Stomach smooth muscle (tissue), 2 donors: Measurements from ENCODE around the gene CYP24A1.

Experiments used
- H3K27ac ChIP-seq: one replicate; pipeline ENCODE4 v1.7.0; 2013; ENCODE audit warnings: mild to moderate bottlenecking, low read length, inconsistent platforms
- H3K27me3 ChIP-seq, 2 donors: one replicate each; pipeline ENCODE4 v1.7.0; 2013; ENCODE audit warnings: low read length in 2 of 2; ENCODE audit not compliant: insufficient read depth in 2 of 2, control insufficient read depth in 1 of 2
- H3K36me3 ChIP-seq, 2 donors: one replicate each; pipeline ENCODE4 v1.7.0; 2013; ENCODE audit warnings: low read length in 2 of 2; ENCODE audit not compliant: control insufficient read depth in 2 of 2, insufficient read depth in 2 of 2
- H3K4me1 ChIP-seq: one replicate; pipeline ENCODE4 v1.7.0; 2013; ENCODE audit warnings: low read length; ENCODE audit not compliant: control insufficient read depth, insufficient read depth
- H3K4me3 ChIP-seq, 2 donors: one replicate each; pipeline ENCODE4 v1.7.0; 2013; ENCODE audit warnings: low read length in 2 of 2
- H3K9ac ChIP-seq, 2 donors: one replicate each; pipeline ENCODE4 v1.7.0; 2013; ENCODE audit warnings: low read length in 2 of 2, mild to moderate bottlenecking in 1 of 2
- H3K9me3 ChIP-seq, 2 donors: one replicate each; pipeline ENCODE4 v1.7.0; 2013; ENCODE audit warnings: low read length in 2 of 2; ENCODE audit not compliant: control insufficient read depth in 2 of 2
- donor health status: healthy.
- donor health status: Pancreatic carcinoma.

CYP24A1 gene

DNA sequence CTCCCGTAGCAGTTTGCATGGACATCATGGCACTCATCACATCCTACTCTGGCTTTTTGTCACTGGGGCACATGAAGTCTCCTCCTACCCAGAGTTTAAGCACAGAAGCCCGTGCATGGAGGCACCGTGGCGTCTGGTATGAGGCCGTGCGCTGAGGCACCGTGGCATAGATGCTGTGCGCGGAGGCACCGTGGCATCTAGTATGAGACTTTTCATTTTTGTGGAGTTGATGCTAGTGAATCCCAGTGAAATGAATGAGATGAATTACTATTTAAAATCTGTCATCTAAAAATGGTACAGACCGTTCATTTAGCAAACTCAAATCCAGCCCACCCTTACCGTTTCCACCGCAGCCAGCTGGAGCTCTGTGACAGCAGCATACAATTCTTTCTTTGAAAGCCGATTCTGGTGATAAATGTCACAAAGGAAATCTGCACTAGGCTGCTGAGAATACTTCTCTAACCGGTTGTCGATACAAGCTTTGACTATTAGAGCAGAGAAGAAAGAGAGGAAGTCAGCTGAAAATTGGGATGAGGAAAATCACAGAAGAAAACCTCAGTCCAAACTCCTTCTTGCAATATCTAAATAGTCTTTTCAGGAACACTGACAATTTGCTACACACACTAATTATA lies 11.3 kb downstream of the CYP24A1 start:
- no peaks in the 10 kb centered on the region for H3K36me3 ChIP-seq
- no peaks in the 10 kb centered on the region for H3K4me1 ChIP-seq
- no peak overlapping the region for H3K4me3 ChIP-seq
- H3K9me3 ChIP-seq, result no peaks in the 10 kb centered on the region
- H3K27me3 ChIP-seq, result peaks cover 3 to 6% of the 10 kb centered on the region in 2 donors
- no peak overlapping the region for H3K27ac ChIP-seq
- no peak overlapping the region for H3K9ac ChIP-seq

DNA sequence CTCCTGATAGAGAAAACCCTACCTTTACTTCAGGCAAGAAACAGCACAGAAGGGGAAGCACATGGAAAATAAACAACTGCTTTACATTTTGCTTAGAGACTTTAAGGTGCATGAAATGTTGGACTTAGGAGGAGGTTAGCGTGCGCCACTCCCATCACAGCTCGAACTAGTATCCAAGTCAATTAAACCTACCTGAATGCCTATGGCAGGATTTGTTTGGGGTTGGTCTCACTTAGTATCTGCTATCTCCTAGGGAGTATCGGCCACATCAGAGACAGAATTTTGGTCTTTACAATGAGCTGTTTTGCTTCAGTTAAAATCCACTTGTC lies 12.0 kb downstream of the CYP24A1 start:
- H3K27ac ChIP-seq, result no peak overlapping the region
- H3K9ac ChIP-seq, result no peak overlapping the region
- H3K36me3 ChIP-seq, result no peaks in the 10 kb centered on the region
- H3K9me3 ChIP-seq, result no peaks in the 10 kb centered on the region
- peaks cover 3 to 6% of the 10 kb centered on the region in 2 donors for H3K27me3 ChIP-seq
- H3K4me3 ChIP-seq, result no peak overlapping the region
- no peaks in the 10 kb centered on the region for H3K4me1 ChIP-seq

DNA sequence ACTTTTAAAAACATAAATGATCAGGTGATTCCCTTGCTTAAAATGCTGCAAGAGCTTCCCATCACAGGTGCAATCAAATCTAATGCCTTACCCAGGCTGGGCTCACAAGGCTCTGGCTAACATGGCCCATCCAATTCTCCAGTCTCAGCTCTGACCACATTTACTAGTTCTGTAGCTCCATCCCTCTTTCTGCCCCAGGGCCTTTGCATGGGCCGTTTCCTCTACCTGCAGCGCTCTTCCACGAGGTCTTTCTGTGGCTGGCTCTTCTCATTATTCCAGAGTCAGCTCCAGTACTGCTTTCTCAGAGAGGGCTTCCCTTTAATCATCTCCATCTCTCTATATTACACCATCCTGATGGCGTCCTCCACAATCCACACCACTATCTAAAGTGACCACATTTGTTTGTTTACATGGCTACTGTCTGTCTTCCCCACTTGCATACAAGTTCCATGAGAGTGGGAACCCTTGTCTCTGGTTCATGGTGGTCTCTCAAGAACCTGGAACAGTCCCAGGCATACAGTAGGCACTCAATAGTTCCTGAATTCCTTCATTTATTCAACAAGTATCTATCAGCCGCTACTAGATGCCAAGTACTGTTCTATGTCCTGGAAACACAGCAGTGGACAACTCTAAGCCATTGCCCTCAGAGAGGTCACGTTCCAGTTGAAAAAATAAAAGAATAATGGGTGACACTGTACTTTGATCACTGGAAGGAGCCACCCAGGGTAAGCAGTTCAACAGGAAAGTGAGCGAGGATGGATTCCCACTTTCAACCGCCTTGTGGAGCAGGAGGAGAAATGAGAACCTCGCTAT lies 12.6 kb downstream of the CYP24A1 start:
- H3K4me1 ChIP-seq, result no peaks in the 10 kb centered on the region
- H3K27ac ChIP-seq, result no peak overlapping the region
- H3K9ac ChIP-seq, result no peak overlapping the region
- no peak overlapping the region for H3K4me3 ChIP-seq
- peaks cover 3 to 6% of the 10 kb centered on the region in 2 donors for H3K27me3 ChIP-seq
- H3K9me3 ChIP-seq, result no peaks in the 10 kb centered on the region
- H3K36me3 ChIP-seq, result no peaks in the 10 kb centered on the region

DNA sequence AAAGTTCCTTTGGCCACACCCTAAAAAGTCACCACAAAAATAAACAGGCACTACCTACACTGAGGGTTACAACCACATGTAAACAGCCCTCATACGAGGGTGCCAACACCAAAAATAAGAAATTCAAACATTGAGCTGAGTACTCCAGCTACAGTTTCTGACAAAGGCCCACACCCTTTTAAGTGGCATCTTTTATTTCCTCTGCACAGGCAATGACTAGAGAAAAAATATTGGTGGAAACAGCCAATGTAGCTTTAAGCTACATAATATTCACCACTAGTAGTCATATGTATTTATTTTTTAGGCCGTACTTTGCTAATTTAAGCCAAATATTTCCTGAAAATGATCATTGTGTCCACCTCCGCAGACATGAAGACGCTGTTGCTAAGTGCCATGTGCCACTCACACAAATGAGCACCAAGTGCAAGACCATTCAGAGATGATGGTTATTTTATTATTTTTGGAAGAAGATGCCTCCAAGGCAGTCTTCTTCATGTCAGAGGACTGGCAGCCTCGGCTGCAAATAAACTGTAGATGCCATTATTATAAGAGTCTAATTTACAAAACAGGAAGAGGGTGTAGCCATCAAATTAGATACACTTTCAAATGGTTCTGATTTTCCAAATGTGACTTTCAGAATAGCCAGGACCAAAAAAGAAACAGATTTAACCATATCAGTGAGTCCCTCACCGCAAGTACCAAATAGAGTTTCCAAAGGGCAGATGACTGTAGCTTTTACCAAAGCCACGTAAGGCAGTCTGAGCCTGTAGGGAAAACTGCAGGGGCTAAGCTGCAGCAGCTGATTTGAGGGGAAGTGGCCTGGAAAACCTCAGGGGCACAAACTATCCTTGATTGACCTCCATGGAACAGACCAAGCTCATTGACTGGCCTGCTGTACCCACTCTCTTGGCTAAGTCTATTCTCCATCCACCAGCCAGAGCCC lies 13.4 kb downstream of the CYP24A1 start:
- no peaks in the 10 kb centered on the region for H3K9me3 ChIP-seq
- H3K27me3 ChIP-seq, result peaks cover 3 to 4% of the 10 kb centered on the region in 2 donors
- H3K36me3 ChIP-seq, result no peaks in the 10 kb centered on the region
- no peak overlapping the region for H3K27ac ChIP-seq
- H3K9ac ChIP-seq, result no peak overlapping the region
- H3K4me1 ChIP-seq, result no peaks in the 10 kb centered on the region
- no peak overlapping the region for H3K4me3 ChIP-seq

DNA sequence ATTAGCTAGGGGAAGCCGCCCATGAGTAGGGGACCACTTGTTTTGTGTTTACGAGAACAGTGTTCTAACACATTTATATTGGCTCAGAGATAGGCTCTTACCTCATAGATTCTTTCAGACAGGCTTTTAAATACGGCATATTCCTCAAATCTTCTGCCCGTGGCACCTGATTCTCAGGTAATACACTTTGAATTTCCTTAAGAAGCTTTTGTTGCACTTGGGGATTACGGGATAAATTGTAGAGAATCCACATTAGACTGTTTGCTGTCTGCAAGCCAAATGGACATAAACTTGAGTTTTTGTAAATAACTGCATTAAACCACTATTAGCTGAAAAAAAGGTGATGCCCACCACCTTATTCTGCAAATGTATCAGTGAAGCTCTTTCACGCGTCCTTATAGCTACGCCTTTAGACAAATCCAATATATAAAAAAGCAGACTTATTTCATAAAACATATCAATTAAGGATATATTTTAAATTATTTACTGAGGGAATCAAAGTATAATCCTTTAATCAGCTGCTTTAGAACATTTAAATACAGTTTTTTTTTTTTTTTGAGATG lies 14.8 kb downstream of the CYP24A1 start:
- H3K4me1 ChIP-seq, result no peaks in the 10 kb centered on the region
- peaks cover 3 to 4% of the 10 kb centered on the region in 2 donors for H3K27me3 ChIP-seq
- H3K9me3 ChIP-seq, result no peaks in the 10 kb centered on the region
- no peak overlapping the region for H3K27ac ChIP-seq
- no peaks in the 10 kb centered on the region for H3K36me3 ChIP-seq
- no peak overlapping the region for H3K9ac ChIP-seq
- H3K4me3 ChIP-seq, result no peak overlapping the region

DNA sequence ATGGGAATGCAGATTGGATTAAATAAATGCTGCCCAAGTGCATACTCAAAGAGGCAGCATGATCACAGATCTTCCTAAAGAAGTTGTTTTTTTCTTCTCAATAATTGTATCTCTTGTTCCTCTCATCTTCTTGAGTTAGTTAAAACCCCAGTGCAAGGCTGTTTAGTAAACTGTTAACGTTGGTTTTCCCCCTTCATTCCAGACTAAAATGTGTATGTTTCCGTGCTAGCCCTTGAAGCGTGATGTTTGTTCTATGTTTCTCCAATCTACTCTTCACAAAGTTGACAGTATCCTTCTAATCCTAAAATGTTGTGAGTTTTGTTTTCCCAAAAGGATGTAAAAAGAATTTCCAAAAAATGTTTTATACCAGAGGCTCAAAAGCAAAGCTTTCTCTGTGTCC lies 15.6 kb downstream of the CYP24A1 start:
- no peaks in the 10 kb centered on the region for H3K9me3 ChIP-seq
- no peaks in the 10 kb centered on the region for H3K36me3 ChIP-seq
- H3K9ac ChIP-seq, result no peak overlapping the region
- H3K27ac ChIP-seq, result no peak overlapping the region
- H3K4me1 ChIP-seq, result no peaks in the 10 kb centered on the region
- peaks cover 2 to 3% of the 10 kb centered on the region in 2 donors for H3K27me3 ChIP-seq
- H3K4me3 ChIP-seq, result no peak overlapping the region

DNA sequence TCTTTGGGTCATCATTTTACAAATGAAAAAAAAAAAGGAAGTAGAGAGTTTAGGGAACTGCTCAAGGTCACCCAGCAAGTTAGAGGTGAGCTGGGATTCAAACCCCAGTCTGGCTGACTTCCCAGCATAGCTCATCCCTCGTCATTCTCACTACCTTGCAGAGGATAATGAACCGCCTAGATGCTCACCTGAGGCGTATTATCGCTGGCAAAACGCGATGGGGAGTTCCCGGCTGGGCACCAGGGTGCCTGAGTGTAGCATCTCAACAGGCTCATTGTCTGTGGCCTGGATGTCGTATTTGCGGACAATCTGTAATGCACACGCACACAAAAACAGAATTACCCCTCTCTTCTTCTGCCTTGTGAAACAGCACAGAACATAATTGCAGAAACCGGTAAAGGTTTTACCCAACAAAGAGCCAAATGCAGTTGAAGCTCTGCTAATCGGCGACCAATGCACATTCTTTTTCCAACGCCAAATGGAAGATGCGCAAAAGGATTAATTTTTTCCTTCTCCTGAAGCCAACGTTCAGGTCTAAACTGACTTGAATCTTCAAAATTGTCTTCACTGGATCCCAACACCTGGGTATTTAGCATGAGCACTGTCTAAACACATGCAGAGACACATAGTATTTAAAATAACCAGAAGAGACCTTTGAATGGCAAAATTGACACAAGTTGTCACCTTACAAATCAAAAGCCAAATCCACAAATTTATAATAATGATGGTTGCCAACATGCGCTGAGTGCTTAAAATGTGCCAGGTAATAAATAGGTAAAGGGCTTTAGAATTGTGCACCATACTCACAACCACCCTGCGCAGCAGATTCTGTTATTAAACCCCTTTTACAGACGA lies 16.6 kb downstream of the CYP24A1 start:
- Histone ChIP-seq H3K9me3 (no peaks in the 10 kb centered on the region), H3K4me3 (no peak overlapping the region), H3K36me3 (no peaks in the 10 kb centered on the region), H3K27me3 (peaks cover 0 to 3% of the 10 kb centered on the region in 2 donors), H3K4me1 (no peaks in the 10 kb centered on the region), H3K27ac (no peak overlapping the region), H3K9ac (no peak overlapping the region)

DNA sequence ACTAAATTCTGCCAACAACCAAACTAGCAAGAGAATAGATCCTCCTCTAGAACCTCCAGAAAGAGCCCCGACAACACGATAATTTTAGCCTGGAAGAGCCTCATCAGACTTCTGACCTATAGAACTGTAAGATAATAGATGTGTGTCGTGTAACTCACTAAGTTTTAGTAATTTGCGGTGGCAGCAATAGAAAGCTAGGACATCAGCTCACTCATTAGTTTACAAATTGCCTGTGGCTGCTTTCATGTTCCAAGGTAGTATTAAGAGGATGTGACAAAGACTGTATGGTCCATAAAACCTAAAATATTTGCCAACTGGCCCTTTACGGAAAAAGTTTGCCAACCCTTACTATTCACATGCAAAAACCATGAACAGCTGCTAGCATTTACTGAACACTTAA lies 17.3 kb downstream of the CYP24A1 start:
- Histone ChIP-seq H3K27ac (no peak overlapping the region), H3K36me3 (no peaks in the 10 kb centered on the region), H3K9ac (no peak overlapping the region), H3K27me3 (peaks cover 0 to 3% of the 10 kb centered on the region in 2 donors), H3K4me1 (no peaks in the 10 kb centered on the region), H3K4me3 (no peak overlapping the region), H3K9me3 (no peaks in the 10 kb centered on the region)

DNA sequence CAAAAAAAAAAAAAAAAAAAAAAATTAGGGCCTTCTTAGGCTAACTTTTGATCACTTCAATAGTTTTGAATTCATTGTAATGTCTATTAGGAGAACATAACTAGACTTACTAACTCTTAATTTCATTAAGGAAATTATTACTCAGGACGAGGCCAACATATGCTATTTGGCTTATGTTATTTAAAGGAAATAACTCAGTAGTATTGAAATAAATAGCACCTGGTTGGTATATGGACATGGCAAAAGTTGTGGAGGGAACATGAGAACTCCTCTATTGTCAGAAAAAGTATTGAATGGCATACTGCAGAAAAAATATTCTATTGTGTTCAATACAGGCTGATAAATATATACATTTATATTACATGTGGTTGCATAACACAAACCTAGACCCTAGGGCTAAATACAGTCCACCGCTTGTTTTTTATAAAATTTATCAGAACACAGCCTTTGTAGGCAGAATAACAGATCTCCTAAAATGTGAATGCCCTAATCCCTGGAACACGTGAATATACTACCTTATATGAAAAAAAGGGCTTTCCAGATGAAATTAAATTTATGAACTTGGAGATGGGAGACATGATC lies 18.0 kb downstream of the CYP24A1 start:
- Histone ChIP-seq H3K9me3 (no peaks in the 10 kb centered on the region), H3K9ac (no peak overlapping the region), H3K4me3 (no peak overlapping the region), H3K4me1 (no peaks in the 10 kb centered on the region), H3K27me3 (peaks cover 0 to 2% of the 10 kb centered on the region in 2 donors), H3K27ac (no peak overlapping the region), H3K36me3 (no peaks in the 10 kb centered on the region)
